K562 (cell line): Measurements from ENCODE around the gene TIMM23. TPM values are rescaled to one million over a fixed set of nuclear protein-coding genes. Genes with fewer than 3 reads are reported as not detected.

Source experiments
- ATAC-seq: fragments of 200-7000 bp; cut with Tn5 transposase; 3 replicates; pipeline ENCODE4 v1.9.1; 2020; ENCODE audit warnings: moderate library complexity
- BruUV-seq: library from RNA; stranded (reverse); fragments of 400-500 nt; replicated peaks from 2 replicates; lab custom pipeline; 2021; lab: Mats Ljungman, UMichigan
- CTCF ChIA-PET: fragments of 300-600 bp; formaldehyde crosslinking; extraction: SDS; loops from one replicate; lab custom pipeline; 2021; ENCODE audit warnings: low intra/inter-chr PET ratio; lab: Yijun Ruan, JAX
- POLR2A ChIA-PET: fragments of 300-600, 350-650 bp; sonication (Branson Sonifier 250); formaldehyde crosslinking; extraction: SDS; loops from one replicate; lab custom pipeline; 2021; ENCODE audit warnings: antibody characterized with exemption, inconsistent platforms; lab: Yijun Ruan, JAX
- DNase-seq, 4 experiments: peaks; one replicate each; pipeline versions ENCODE4 v3.0.0 to v3.0.0-alpha.2; 2011 to 2018; ENCODE audit warnings: low spot score in 3 of 4, mixed read lengths in 3 of 4; ENCODE audit errors: extremely low read depth in 1 of 4
- FAIRE-seq: peaks from 2 replicates; lab custom pipeline; 2011; peaks lifted over from hg19 to GRCh38; lab: Jason Lieb, UNC
- H2AFZ ChIP-seq: 2 replicates; pipeline ENCODE4 v1.6.0; 2011; ENCODE audit warnings: low read depth, low read length, control low read depth, inconsistent platforms
- H3K27ac ChIP-seq: fragments of 200-600 bp; 3 replicates; pipeline ENCODE4 v1.8.0; 2011; ENCODE audit warnings: low read depth, mild to moderate bottlenecking, control low read depth, inconsistent platforms, low read length, moderate library complexity, mixed read lengths; ENCODE audit errors: extremely low read depth
- H3K27me3 ChIP-seq, 2 experiments: fragments of 300-600 bp in 1 of 2; 2 replicates in 1 of 2; 3 replicates in 1 of 2; pipeline versions ENCODE4 v1.6.0 to v1.8.0; 2011; ENCODE audit warnings: inconsistent platforms in 2 of 2, low read length in 2 of 2, mild to moderate bottlenecking in 1 of 2, mixed read lengths in 1 of 2, moderate library complexity in 1 of 2; ENCODE audit not compliant: control insufficient read depth in 2 of 2, insufficient read depth in 2 of 2
- H3K36me3 ChIP-seq: fragments of 300-600 bp; 3 replicates; pipeline ENCODE4 v1.8.0; 2011; ENCODE audit warnings: mild to moderate bottlenecking, low read length, inconsistent platforms; ENCODE audit not compliant: control insufficient read depth, insufficient read depth
- H3K4me1 ChIP-seq, 2 experiments: fragments of 200-600 bp in 1 of 2; replicated peaks in 1 of 2; 2 replicates in 1 of 2; 3 replicates in 1 of 2; pipeline versions ENCODE4 v1.5.1 to v1.8.0; 2011; ENCODE audit warnings: inconsistent platforms in 2 of 2, low read length in 2 of 2, mild to moderate bottlenecking in 1 of 2, mixed read lengths in 1 of 2, moderate library complexity in 1 of 2; ENCODE audit not compliant: control insufficient read depth in 2 of 2, insufficient read depth in 2 of 2
- H3K4me2 ChIP-seq: 2 replicates; pipeline ENCODE4 v1.6.1; 2011; ENCODE audit warnings: low read length, control low read depth, inconsistent platforms, mixed read lengths; ENCODE audit not compliant: insufficient read depth
- H3K4me3 ChIP-seq: fragments of 200-600 bp; sonication (generic), shearing (Covaris generic); 2 replicates; pipeline ENCODE4 v1.5.1; 2016; ENCODE audit warnings: control low read depth, inconsistent platforms
- H3K79me2 ChIP-seq: fragments of 200-600 bp; 3 replicates; pipeline ENCODE4 v1.8.0; 2011; ENCODE audit warnings: low read length, inconsistent platforms; ENCODE audit not compliant: control insufficient read depth, insufficient read depth
- H3K9ac ChIP-seq, 2 experiments: 2 replicates each; pipeline versions ENCODE4 v1.6.0 to v1.6.1; 2011; ENCODE audit warnings: low read depth in 2 of 2, low read length in 2 of 2, control low read depth in 1 of 2, inconsistent platforms in 1 of 2, mild to moderate bottlenecking in 1 of 2, mixed read lengths in 1 of 2; ENCODE audit not compliant: insufficient read depth in 1 of 2
- H3K9me1 ChIP-seq: one replicate; pipeline ENCODE4 v1.6.0; 2011; ENCODE audit warnings: inconsistent platforms, mild to moderate bottlenecking, low read length, moderate library complexity; ENCODE audit not compliant: control insufficient read depth, insufficient read depth
- H3K9me3 ChIP-seq: replicated peaks from 2 replicates; pipeline ENCODE4 v1.5.1; 2011; ENCODE audit warnings: low read depth, low read length, inconsistent platforms; ENCODE audit not compliant: control insufficient read depth, insufficient read depth
- H4K20me1 ChIP-seq: replicated peaks from 2 replicates; pipeline ENCODE4 v1.6.1; 2011; ENCODE audit warnings: low read length, inconsistent platforms, mixed read lengths; ENCODE audit not compliant: control insufficient read depth, insufficient read depth
- CBFA2T2 ChIP-seq: fragments of 450-650 bp; conservative IDR thresholded peaks from 2 replicates; pipeline ENCODE4 v1.6.1; 2017; ENCODE audit warnings: mild to moderate bottlenecking
- CBFA2T3 ChIP-seq: fragments of 450-650 bp; IDR thresholded peaks from 2 replicates; pipeline ENCODE4 v1.6.1; 2017
- NFE2L1 ChIP-seq: fragments of 450-650 bp; IDR thresholded peaks from 2 replicates; pipeline ENCODE4 v1.6.1; 2016; ENCODE audit warnings: missing genetic modification characterization, low read depth, mild to moderate bottlenecking, missing compliant biosample characterization, moderate library complexity, borderline replicate concordance
- TAF9B ChIP-seq: fragments of 450-650 bp; IDR thresholded peaks from 2 replicates; pipeline ENCODE4 v1.6.1; 2018; ENCODE audit warnings: mild to moderate bottlenecking; ENCODE audit not compliant: partially characterized antibody
- TAL1 ChIP-seq: fragments of 450-650 bp; IDR thresholded peaks from 2 replicates; pipeline ENCODE4 v1.6.1; 2016; ENCODE audit warnings: mild to moderate bottlenecking
- TBL1XR1 ChIP-seq, 2 experiments: IDR thresholded peaks; 2 replicates each; pipeline ENCODE4 v1.6.1; 2012; ENCODE audit warnings: improper control_type of control experiment in 2 of 2, low read length in 2 of 2, mild to moderate bottlenecking in 1 of 2
- TCF3 ChIP-seq: sonication (generic); formaldehyde crosslinking; IDR thresholded peaks from 2 replicates; pipeline ENCODE4 v1.4.0; 2020; ENCODE audit warnings: mild to moderate bottlenecking, missing genetic modification reagents
- ZNF668 ChIP-seq: fragments of 250-450 bp; sonication (Bioruptor Pico); IDR thresholded peaks from 2 replicates; pipeline ENCODE4 v1.8.0; 2022; ENCODE audit warnings: mild to moderate bottlenecking, inconsistent platforms
- WGBS: fragments of 100-300 bp; shearing (Covaris generic); methylation state at CpG from one replicate; pipeline ENCODE4 v1.1.6; 2016; ENCODE audit warnings: low coverage, mixed read lengths; ENCODE audit not compliant: insufficient coverage; ENCODE audit errors: missing lambda C conversion rate; 5-methylcytosine and 5-hydroxymethylcytosine counted together
- in situ Hi-C: fragments of 300-500 bp; cut with MboI; formaldehyde crosslinking; loops from 4 replicates; pipeline ENCODE4 v1.15.0; 2018; ENCODE audit warnings: inconsistent platforms, mixed read lengths
- intact Hi-C: fragments of 100-400 bp; cut with micrococcal nuclease; formaldehyde crosslinking; loops from 2 replicates; pipeline ENCODE4 v1.14.2; 2022
- polyA plus RNA-seq, 8 experiments: library from polyadenylated mRNA; depleted of rRNA in 4 of 8; stranded (reverse) in 5 of 8; unstranded in 3 of 8; fragments of >200 nt; fragmentation: Nextera tagmentation in 2 of 8; fragmentation: Illumina TruSeq in 1 of 8; extraction: Ambion mirVana in 2 of 8; extraction: Trizol in 1 of 8; gene quantifications; 2 replicates each; pipeline versions ENCODE4 v1.2.1 to v1.2.3, GENCODE V29; 2011 to 2014; ENCODE audit warnings: inconsistent platforms in 1 of 8, missing spikeins in 1 of 8
- total RNA-seq, 7 experiments: library from RNA; depleted of rRNA in 6 of 7; stranded (reverse); fragments of >200 nt in 6 of 7; fragmentation: Illumina TruSeq in 2 of 7; extraction: Trizol in 2 of 7; gene quantifications; 2 replicates each; pipeline versions ENCODE4 v1.2.1 to v1.2.3, GENCODE V29; 2011 to 2021; ENCODE audit warnings: low replicate concordance in 1 of 7
- TF ChIP-seq, protein P1 (sequence below), 2 experiments: IDR thresholded peaks; 2 replicates each; pipeline ENCODE4 v1.6.1; 2011; ENCODE audit warnings: borderline replicate concordance in 1 of 2, control low read depth in 1 of 2, low read depth in 1 of 2, low read length in 1 of 2, mild to moderate bottlenecking in 1 of 2, mixed read lengths in 1 of 2, moderate library complexity in 1 of 2; ENCODE audit not compliant: insufficient read depth in 1 of 2, insufficient read length in 1 of 2, poor library complexity in 1 of 2, severe bottlenecking in 1 of 2; ENCODE audit errors: extremely low read depth in 1 of 2

TIMM23 gene
- total and polyA plus RNA-seq, 9 of the 15 experiments (the other 6 are each of a cell fraction or from before 2014, with no cell fraction given): 148 to 280 (median 183) TPM

DNA sequence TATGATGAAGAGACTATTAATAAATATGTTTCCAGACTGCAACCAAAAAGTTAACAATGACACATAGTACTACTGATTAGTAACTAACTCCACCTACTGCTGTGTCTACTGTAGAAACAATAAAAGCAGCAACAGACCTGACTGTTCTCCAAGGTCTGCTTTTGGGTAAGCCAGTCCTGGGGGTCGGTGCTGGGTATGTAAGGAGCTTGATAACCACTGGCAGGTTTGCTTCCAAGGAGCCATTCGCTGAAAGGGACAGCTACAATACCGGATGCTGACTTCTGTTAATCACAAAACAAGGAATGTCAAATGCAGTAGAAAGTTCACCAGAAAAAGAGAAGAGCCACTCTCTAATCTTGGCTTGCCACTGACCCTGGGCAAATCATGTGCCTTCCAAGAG lies 40.5 kb downstream of the TIMM23 start (continued):
- TF ChIP-seq, protein P1, sequence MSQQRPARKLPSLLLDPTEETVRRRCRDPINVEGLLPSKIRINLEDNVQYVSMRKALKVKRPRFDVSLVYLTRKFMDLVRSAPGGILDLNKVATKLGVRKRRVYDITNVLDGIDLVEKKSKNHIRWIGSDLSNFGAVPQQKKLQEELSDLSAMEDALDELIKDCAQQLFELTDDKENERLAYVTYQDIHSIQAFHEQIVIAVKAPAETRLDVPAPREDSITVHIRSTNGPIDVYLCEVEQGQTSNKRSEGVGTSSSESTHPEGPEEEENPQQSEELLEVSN (IDR thresholded peaks at IDR 0.05; ENCODE audit: borderline replicate concordance in 1 of 2, extremely low read depth in 1 of 2, insufficient read depth in 1 of 2, insufficient read length in 1 of 2, low read depth in 1 of 2, low read length in 1 of 2, poor library complexity in 1 of 2, severe bottlenecking in 1 of 2): no peak
- TF ChIP-seq NFE2L1 (no peak), ZNF668 (CRISPR knock-in tag) (no peak)

- peaks cover 8% of the 10 kb centered on the region for H4K20me1 ChIP-seq
- peaks cover 6 to 24% of the 10 kb centered on the region in 2 experiments; a peak in 4 of 5 replicates for H3K4me1 ChIP-seq
- 76% methylated on average over 5 of the region's 5 CpGs for WGBS
- no peak overlapping the region for H3K27ac ChIP-seq
- no peak overlapping the region for H3K4me3 ChIP-seq
- ChIA-PET CTCF (no interaction called here), POLR2A (interaction anchor here (0.6 to 0.9 kb wide), 2 partner anchors 9 to 16 kb away, joined by 3 to 5 read pairs; no protein-coding TSS in a partner anchor)
- no TSS peak for BruUV-seq
- H3K9ac ChIP-seq: no peak overlapping the region
- DNase-seq (no peak), ATAC-seq (no peak), FAIRE-seq (no peak)
- in situ Hi-C loops (no loop called here), intact Hi-C loops (no loop called here)
- peaks cover 69% of the 10 kb centered on the region for H3K79me2 ChIP-seq
- TF ChIP-seq TAL1: 0 out of 2 replicates have a peak, but pooled peaks have one; percentile 15
- TF ChIP-seq CBFA2T2: peak; percentile 23; the same call in 1 of the 2 replicates
- TF ChIP-seq TAF9B: no peak
- no peak for TF ChIP-seq TBL1XR1 (IDR thresholded peaks at IDR 0.05; ENCODE audit: low read length in 2 of 2)
- TF ChIP-seq TCF3: 0 out of 2 replicates have a peak, but pooled peaks have one; percentile 17
- peak; percentile 51 for TF ChIP-seq CBFA2T3
- H3K9me3 ChIP-seq: no peaks in the 10 kb centered on the region
- no peak overlapping the region for H3K4me2 ChIP-seq
- no peaks in the 10 kb centered on the region for H3K9me1 ChIP-seq
- no peak overlapping the region for H2AFZ ChIP-seq
- H3K27me3 ChIP-seq: no peaks in the 10 kb centered on the region
- H3K36me3 ChIP-seq: peaks cover 93% of the 10 kb centered on the region
These were observed 41.9 kb downstream of the TIMM23 start for GRCh38 chr10:46014206-46014605.
